Measurements from ENCODE around the gene DEPDC5. TPM values are rescaled to one million over a fixed set of nuclear protein-coding genes. Genes with fewer than 3 reads are reported as not detected.
A peak's percentile ranks its signal among the peaks of the same experiment; 100 is the strongest.

The DEPDC5 gene
- total and polyA plus RNA-seq, 2 of the 8 experiments (the other 6 are each of a cell fraction or from before 2014, with no cell fraction given): 18.3 to 26.5 TPM

DNA sequence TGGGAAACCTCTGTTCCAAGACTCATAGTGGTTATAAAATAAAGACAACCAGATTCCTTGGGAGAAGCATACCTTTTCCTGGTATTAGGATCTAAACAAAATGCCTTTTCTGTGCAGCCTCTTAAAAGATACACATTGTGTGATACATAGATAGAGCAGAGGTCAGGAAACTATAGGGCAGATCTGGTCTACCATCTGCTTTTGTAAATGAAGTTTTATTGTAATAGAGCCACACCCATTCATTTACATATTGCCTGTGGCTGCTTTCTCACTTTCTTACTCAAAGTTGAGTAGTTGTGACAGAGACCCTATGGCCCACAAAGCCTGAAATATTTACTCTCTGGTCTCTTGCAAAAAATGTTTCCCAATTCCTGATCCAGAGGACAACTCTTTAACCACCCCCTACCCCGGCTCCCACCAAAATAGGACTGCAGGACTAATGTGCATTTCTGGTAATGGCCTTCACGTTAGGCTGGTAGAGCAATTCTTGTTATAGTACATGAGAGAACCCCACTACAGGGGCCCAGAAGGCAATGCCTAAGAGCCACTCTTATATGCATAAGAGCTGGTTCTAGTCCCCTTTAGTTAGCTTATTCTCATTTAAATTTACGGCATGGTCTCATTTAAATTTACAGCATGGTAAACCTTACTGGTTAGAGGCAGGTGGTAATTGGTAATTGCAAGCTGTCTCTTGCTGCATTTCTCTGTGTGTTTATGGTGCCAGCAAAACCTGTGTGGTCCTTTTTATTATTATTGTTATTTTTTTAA, 113.8 kb downstream of the DEPDC5 start:
- no peak for TF ChIP-seq CTBP2 (IDR thresholded peaks at IDR 0.05; ENCODE audit: borderline replicate concordance, insufficient read depth, insufficient read length, low read length)
- TF ChIP-seq BRCA1 (IDR thresholded peaks at IDR 0.05; ENCODE audit: low read depth, low read length): no peak
- TF ChIP-seq KDM1A (IDR thresholded peaks at IDR 0.05; ENCODE audit: borderline replicate concordance, low read length): no peak
- no peak for TF ChIP-seq CBX8 (IDR thresholded peaks at IDR 0.05; ENCODE audit: borderline replicate concordance, low read depth, low read length)
- TF ChIP-seq SIX5 (IDR thresholded peaks at IDR 0.05; ENCODE audit: low read depth, low read length): no peak
- no peak for TF ChIP-seq NRF1 (IDR thresholded peaks at IDR 0.05; ENCODE audit: low read depth, low read length)
- Histone ChIP-seq H3K36me3 (ENCODE audit: control insufficient read depth in 2 of 4, insufficient read depth in 4 of 4, low read length in 3 of 4) (peaks cover 0 to 5% (median under 1%) of the 10 kb centered on the region in 4 experiments; a peak in 2 of 8 replicates), H3K56ac (replicated peaks; ENCODE audit: insufficient read length, low read depth, low read length) (no peak overlapping the region), H3K23ac (ENCODE audit: insufficient read length) (no peak overlapping the region), H3K79me1 (ENCODE audit: low read depth, low read length) (no peaks in the 10 kb centered on the region), H3K9me3 (ENCODE audit: insufficient read depth in 2 of 2, low read depth in 1 of 2, low read length in 1 of 2) (no peaks in the 10 kb centered on the region), H4K5ac (ENCODE audit: insufficient read length, low read depth, low read length) (peak overlapping the region; percentile 44), H3K9ac (replicated peaks in 1 of 4; ENCODE audit: extremely low read depth in 1 of 4, low read depth in 3 of 4, low read length in 3 of 4) (no peak overlapping the region), H2BK120ac (replicated peaks; ENCODE audit: low read depth, low read length) (no peak overlapping the region), H3K23me2 (ENCODE audit: low read depth, low read length) (no peaks in the 10 kb centered on the region), H4K20me1 (replicated peaks in 1 of 2; ENCODE audit: control insufficient read depth in 1 of 2, insufficient read depth in 2 of 2, low read length in 2 of 2) (no peaks in the 10 kb centered on the region), H3K79me2 (ENCODE audit: control insufficient read depth in 1 of 2, insufficient read depth in 2 of 2, low read length in 2 of 2) (no peaks in the 10 kb centered on the region), H3K4me3 (ENCODE audit: extremely low read depth in 1 of 4, insufficient read depth in 2 of 4, low read depth in 3 of 4, low read length in 4 of 4) (peak overlapping the region in 1 of 4 experiments; percentile 41; a peak in 1 of 8 replicates), H3K14ac (ENCODE audit: insufficient read length) (no peak overlapping the region), H2AK5ac (ENCODE audit: low read depth, low read length) (no peak overlapping the region), H2BK12ac (ENCODE audit: low read depth, low read length) (no peak overlapping the region), H3K27ac (ENCODE audit: low read depth, low read length) (no peak overlapping the region; the same call in 1 of the 2 replicates), H2BK15ac (ENCODE audit: low read length) (no peak overlapping the region), H4K8ac (ENCODE audit: extremely low read depth, insufficient read depth, low read length) (no peak overlapping the region), H4K91ac (replicated peaks; ENCODE audit: insufficient read length, low read length) (no peak overlapping the region), H3K4ac (replicated peaks; ENCODE audit: insufficient read length, low read depth, low read length) (no peak overlapping the region), H3K18ac (ENCODE audit: extremely low read depth, low read length) (no peak overlapping the region), H3K4me2 (ENCODE audit: insufficient read depth in 1 of 2, low read depth in 2 of 2, low read length in 2 of 2) (peak overlapping the region; percentile 15 to 51; a peak in 3 of 4 replicates), H2AFZ (ENCODE audit: low read length) (no peak overlapping the region), H3K27me3 (replicated peaks in 1 of 4; ENCODE audit: control insufficient read depth in 3 of 4, extremely low read depth in 1 of 4, insufficient read depth in 3 of 4, low read length in 3 of 4) (no peaks in the 10 kb centered on the region), H2BK20ac (ENCODE audit: low read length) (no peak overlapping the region), H3K4me1 (replicated peaks in 1 of 4; ENCODE audit: control insufficient read depth in 3 of 4, insufficient read depth in 4 of 4, low read length in 3 of 4) (peaks cover 0 to 7% (median 5%) of the 10 kb centered on the region in 4 experiments; a peak in 3 of 7 replicates), H2BK5ac (ENCODE audit: low read depth, low read length) (no peak overlapping the region; the same call in 1 of the 2 replicates)
- WGBS, 2 experiments (ENCODE audit: extremely low coverage in 1 of 2, insufficient coverage in 1 of 2, insufficient read length in 1 of 2, insufficient replicate concordance in 2 of 2, low coverage in 1 of 2, low lambda C conversion rate in 2 of 2, missing lambda C conversion rate in 1 of 2): 61% methylated on average over 3 of the region's 3 CpGs; no CpG with 5 or more reads in 1 of the 2 experiments
- ChIA-PET CTCF (ENCODE audit: partially characterized antibody) (interaction anchor here (0.7 to 1.7 kb wide), 5 partner anchors 8 to 103 kb away, joined by 3 to 6 read pairs (median 4); no protein-coding TSS in a partner anchor), POLR2A (ENCODE audit: partially characterized antibody) (interaction anchor here (0.6 to 1.3 kb wide), 2 partner anchors 10 to 41 kb away, joined by 3 to 5 read pairs; no protein-coding TSS in a partner anchor)
- peak in 1 of 2 experiments; percentile 46 for DNase-seq (ENCODE audit: low read depth in 1 of 2, low spot score in 2 of 2)
- FAIRE-seq: no peak
